PC-3 (cell line): Measurements from ENCODE around the gene ABRACL. TPM values are rescaled to one million over a fixed set of nuclear protein-coding genes. Genes with fewer than 3 reads are reported as not detected.

Experiments used
- ATAC-seq: fragments of 200-7000 bp; cut with Tn5 transposase; 2 replicates; pipeline ENCODE4 v1.9.1; 2020; ENCODE audit warnings: mild to moderate bottlenecking, moderate library complexity
- BruUV-seq: library from RNA; stranded (reverse); fragments of 400-500 nt; replicated peaks from 2 replicates; lab custom pipeline; 2021; lab: Mats Ljungman, UMichigan
- CTCF ChIA-PET: fragments of 300-600 bp; sonication (Branson Sonifier 250); formaldehyde crosslinking; loops from one replicate; lab custom pipeline; 2022; ENCODE audit warnings: antibody characterized with exemption; lab: Charles Lee
- POLR2A ChIA-PET: fragments of 300-600 bp; sonication (Branson Sonifier 250); formaldehyde crosslinking; loops from one replicate; lab custom pipeline; 2022; ENCODE audit warnings: antibody characterized with exemption; ENCODE audit not compliant: unreplicated experiment; lab: Charles Lee
- DNase-seq: peaks from one replicate; pipeline ENCODE4 v3.0.0-alpha.2; 2015
- H2AFZ ChIP-seq: fragments of 300-600 bp; sonication (generic); 2 replicates; pipeline ENCODE4 v1.6.0; 2016; ENCODE audit warnings: antibody characterized with exemption, low read length
- H3F3A ChIP-seq: fragments of 300-600 bp; sonication (generic); one replicate; pipeline ENCODE4 v1.6.0; 2017; ENCODE audit warnings: antibody characterized with exemption, low read length, control low read depth, mild to moderate bottlenecking; ENCODE audit not compliant: unreplicated experiment
- H3K27ac ChIP-seq: fragments of 300-600 bp; sonication (generic); 2 replicates; pipeline ENCODE4 v1.5.1; 2016; ENCODE audit warnings: mild to moderate bottlenecking, low read length
- H3K27me3 ChIP-seq: fragments of 300-600 bp; sonication (generic); 2 replicates; pipeline ENCODE4 v1.6.1; 2016; ENCODE audit warnings: low read length, mixed read lengths
- H3K36me3 ChIP-seq: fragments of 300-600 bp; sonication (generic); 2 replicates; pipeline ENCODE4 v1.6.1; 2016; ENCODE audit warnings: low read depth, mixed run types, low read length, mixed read lengths
- H3K4me1 ChIP-seq: fragments of 300-600 bp; sonication (generic); 2 replicates; pipeline ENCODE4 v1.5.1; 2016; ENCODE audit warnings: low read length; ENCODE audit not compliant: insufficient read depth
- H3K4me2 ChIP-seq: fragments of 300-600 bp; sonication (generic); 2 replicates; pipeline ENCODE4 v1.6.0; 2016; ENCODE audit warnings: low read length
- H3K4me3 ChIP-seq: fragments of 300-600 bp; sonication (generic); 2 replicates; pipeline ENCODE4 v1.5.1; 2016; ENCODE audit warnings: mild to moderate bottlenecking, low read length, mixed read lengths
- H3K79me2 ChIP-seq: fragments of 300-600 bp; sonication (generic); 2 replicates; pipeline ENCODE4 v1.6.1; 2017; ENCODE audit warnings: low read length, mixed read lengths
- H3K9ac ChIP-seq: fragments of 300-600 bp; sonication (generic); 2 replicates; pipeline ENCODE4 v1.6.0; 2016; ENCODE audit warnings: mild to moderate bottlenecking, low read length
- H3K9me2 ChIP-seq: fragments of 300-600 bp; sonication (generic); replicated peaks from 2 replicates; pipeline ENCODE4 v1.6.1; 2016; ENCODE audit warnings: mixed run types, low read length, mixed read lengths
- H3K9me3 ChIP-seq: fragments of 300-600 bp; sonication (generic); 2 replicates; pipeline ENCODE4 v1.6.1; 2016; ENCODE audit warnings: low read length, mixed read lengths
- H4K20me1 ChIP-seq: fragments of 300-600 bp; sonication (generic); 2 replicates; pipeline ENCODE4 v1.6.1; 2016; ENCODE audit warnings: low read length, mixed read lengths
- EZH2 ChIP-seq: fragments of 300-600 bp; sonication (generic); IDR thresholded peaks from one replicate; pipeline ENCODE4 v1.6.1; 2017; ENCODE audit warnings: antibody characterized with exemption, mild to moderate bottlenecking, low read length; ENCODE audit not compliant: unreplicated experiment
- EZH2phosphoT487 ChIP-seq: fragments of 300-600 bp; sonication (generic); IDR thresholded peaks from 2 replicates; pipeline ENCODE4 v1.6.1; 2018; ENCODE audit warnings: mild to moderate bottlenecking, antibody characterized with exemption, low read length, borderline replicate concordance
- intact Hi-C: fragments of 100-400 bp; cut with micrococcal nuclease; formaldehyde crosslinking; loops from 2 replicates; pipeline ENCODE4 v1.9.0; 2023
- total RNA-seq: library from RNA; depleted of rRNA; stranded (reverse); fragments of >200 nt; gene quantifications from 2 replicates; pipeline ENCODE4 v1.2.3, GENCODE V29; 2014
- TF ChIP-seq, protein P1 (sequence below): fragments of 300-600 bp; sonication (generic); conservative IDR thresholded peaks from 2 replicates; pipeline ENCODE4 v1.5.1; 2017; ENCODE audit warnings: antibody characterized with exemption, low read depth, mild to moderate bottlenecking, low read length

Gene ABRACL
- total RNA-seq, 1 experiment from 2014 or later = 35.8 TPM

DNA sequence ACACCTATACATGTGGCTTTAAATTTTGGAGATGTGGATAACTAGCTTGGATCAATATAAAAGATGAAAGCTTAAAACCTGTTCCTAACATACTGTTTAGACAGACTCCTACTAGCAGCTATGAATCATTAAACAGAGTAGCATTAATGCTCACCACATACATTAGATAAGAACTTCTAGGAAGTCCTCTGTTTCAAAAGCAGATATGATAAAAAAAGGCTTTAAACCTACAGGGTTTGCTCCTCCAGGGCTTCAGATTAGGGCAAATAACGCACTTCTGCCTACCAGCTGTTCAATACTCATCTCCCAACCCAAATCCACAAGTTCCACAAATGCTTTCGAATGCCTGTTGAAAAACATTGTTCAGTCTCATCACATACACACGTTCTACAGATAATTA lies 42.0 kb upstream of the ABRACL start:
- intact Hi-C loops = loop anchor here (2.0 kb wide), 1 partner anchor 14 kb away; no protein-coding TSS in a partner anchor
- ATAC-seq (no peak), DNase-seq (peak; percentile 31)
- H3K4me1 ChIP-seq = peaks cover 33% of the 10 kb centered on the region
- 0 out of 2 replicates have a peak overlapping the region, but pooled peaks have one; percentile 18 for H2AFZ ChIP-seq
- peak overlapping the region; percentile 94 for H3K4me2 ChIP-seq
- peak overlapping the region; percentile 97 for H3K9ac ChIP-seq
- no peaks in the 10 kb centered on the region for H3K36me3 ChIP-seq
- H3K4me3 ChIP-seq = peak overlapping the region; percentile 95
- no peaks in the 10 kb centered on the region for H3F3A ChIP-seq
- H3K79me2 ChIP-seq = peaks cover 64% of the 10 kb centered on the region
- H3K9me2 ChIP-seq = no peaks in the 10 kb centered on the region
- TF ChIP-seq EZH2phosphoT487 = no peak
- TF ChIP-seq EZH2 = no peak
- TF ChIP-seq, protein P1, sequence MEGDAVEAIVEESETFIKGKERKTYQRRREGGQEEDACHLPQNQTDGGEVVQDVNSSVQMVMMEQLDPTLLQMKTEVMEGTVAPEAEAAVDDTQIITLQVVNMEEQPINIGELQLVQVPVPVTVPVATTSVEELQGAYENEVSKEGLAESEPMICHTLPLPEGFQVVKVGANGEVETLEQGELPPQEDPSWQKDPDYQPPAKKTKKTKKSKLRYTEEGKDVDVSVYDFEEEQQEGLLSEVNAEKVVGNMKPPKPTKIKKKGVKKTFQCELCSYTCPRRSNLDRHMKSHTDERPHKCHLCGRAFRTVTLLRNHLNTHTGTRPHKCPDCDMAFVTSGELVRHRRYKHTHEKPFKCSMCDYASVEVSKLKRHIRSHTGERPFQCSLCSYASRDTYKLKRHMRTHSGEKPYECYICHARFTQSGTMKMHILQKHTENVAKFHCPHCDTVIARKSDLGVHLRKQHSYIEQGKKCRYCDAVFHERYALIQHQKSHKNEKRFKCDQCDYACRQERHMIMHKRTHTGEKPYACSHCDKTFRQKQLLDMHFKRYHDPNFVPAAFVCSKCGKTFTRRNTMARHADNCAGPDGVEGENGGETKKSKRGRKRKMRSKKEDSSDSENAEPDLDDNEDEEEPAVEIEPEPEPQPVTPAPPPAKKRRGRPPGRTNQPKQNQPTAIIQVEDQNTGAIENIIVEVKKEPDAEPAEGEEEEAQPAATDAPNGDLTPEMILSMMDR = no peak
- no peaks in the 10 kb centered on the region for H3K27me3 ChIP-seq
- CTCF ChIA-PET = interaction anchor here (0.5 to 0.6 kb wide), 2 partner anchors 179 to 388 kb away, joined by 3 read pairs; partner anchors contain the start of gene CITED2
- POLR2A ChIA-PET = no interaction called here
- no TSS peak for BruUV-seq
- peaks cover 38% of the 10 kb centered on the region for H4K20me1 ChIP-seq
- H3K9me3 ChIP-seq = no peaks in the 10 kb centered on the region
- no peak overlapping the region for H3K27ac ChIP-seq

DNA sequence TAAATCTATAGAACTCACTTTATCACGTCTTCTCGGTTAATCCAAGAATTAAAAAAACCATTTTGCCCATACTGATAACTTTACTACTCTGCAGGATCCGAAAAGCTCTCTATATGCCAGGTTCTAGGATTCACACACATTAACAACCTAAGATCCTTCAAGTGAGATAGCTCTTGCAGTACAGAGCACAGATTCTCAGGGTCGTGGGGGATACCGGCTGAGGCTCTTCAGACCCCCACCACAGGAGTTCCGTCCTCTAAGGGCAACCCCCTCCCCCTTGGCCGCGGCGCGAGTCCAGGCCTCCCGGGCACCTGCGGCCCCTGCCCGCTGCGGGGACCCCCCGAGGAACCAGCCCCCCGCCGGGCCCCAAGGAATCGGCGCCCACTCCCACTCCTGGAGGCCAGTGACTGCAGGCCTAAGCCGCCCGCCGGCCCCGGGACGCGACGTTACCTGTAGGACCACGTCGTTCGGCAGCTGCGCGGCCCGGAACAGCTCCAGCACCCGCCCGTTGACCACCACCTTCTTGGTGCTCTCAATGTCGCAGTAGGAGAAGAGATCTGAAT lies 41.4 kb upstream of the ABRACL start:
- peak overlapping the region; percentile 95 for H3K4me3 ChIP-seq
- BruUV-seq = no TSS peak
- H4K20me1 ChIP-seq = peaks cover 38% of the 10 kb centered on the region
- POLR2A ChIA-PET = no interaction called here
- CTCF ChIA-PET = interaction anchor here (0.6 kb wide), 2 partner anchors 171 to 180 kb away, joined by 3 read pairs; no protein-coding TSS in a partner anchor
- H3K36me3 ChIP-seq = no peaks in the 10 kb centered on the region
- H2AFZ ChIP-seq = 0 out of 2 replicates have a peak overlapping the region, but pooled peaks have one; percentile 18
- no peak for TF ChIP-seq EZH2
- TF ChIP-seq EZH2phosphoT487 = no peak
- TF ChIP-seq, protein P1 = no peak
- H3K27ac ChIP-seq = peak overlapping the region; percentile 13; the same call in 1 of the 2 replicates
- H3K27me3 ChIP-seq = no peaks in the 10 kb centered on the region
- H3K9ac ChIP-seq = peak overlapping the region; percentile 97
- H3K4me2 ChIP-seq = peak overlapping the region; percentile 94
- DNase-seq = no peak
- peaks cover 33% of the 10 kb centered on the region for H3K4me1 ChIP-seq
- no peaks in the 10 kb centered on the region for H3K9me3 ChIP-seq
- peaks cover 58% of the 10 kb centered on the region for H3K79me2 ChIP-seq
- no peaks in the 10 kb centered on the region for H3K9me2 ChIP-seq
- intact Hi-C loops = loop anchor here (2.0 kb wide), 1 partner anchor 14 kb away; no protein-coding TSS in a partner anchor
- peak; percentile 2; the same call in 1 of the 2 replicates for ATAC-seq
- H3F3A ChIP-seq = no peaks in the 10 kb centered on the region
